Osteocyte (in vitro differentiated cells): Measurements from ENCODE around the gene QARS1. TPM values are rescaled to one million over a fixed set of nuclear protein-coding genes. Genes with fewer than 3 reads are reported as not detected.

Experiments
- DNase-seq: peaks from one replicate; pipeline ENCODE4 v3.0.0; 2021; ENCODE audit warnings: mixed read lengths; ENCODE audit not compliant: unreplicated experiment; ENCODE audit errors: extremely low spot score
- H3K27ac Mint-ChIP-seq: one replicate; pipeline ENCODE4 v1.8.0; 2021; ENCODE audit warnings: mild to moderate bottlenecking, mixed read lengths; ENCODE audit not compliant: unreplicated experiment
- H3K27me3 Mint-ChIP-seq: one replicate; pipeline ENCODE4 v1.8.0; 2021; ENCODE audit warnings: mixed read lengths; ENCODE audit not compliant: unreplicated experiment
- H3K36me3 Mint-ChIP-seq: one replicate; pipeline ENCODE4 v1.8.0; 2021; ENCODE audit warnings: mixed read lengths; ENCODE audit not compliant: unreplicated experiment
- H3K4me1 Mint-ChIP-seq: one replicate; pipeline ENCODE4 v1.8.0; 2021; ENCODE audit warnings: mixed read lengths; ENCODE audit not compliant: unreplicated experiment
- H3K4me3 Mint-ChIP-seq: one replicate; pipeline ENCODE4 v1.8.0; 2021; ENCODE audit warnings: mild to moderate bottlenecking, moderate library complexity, mixed read lengths; ENCODE audit not compliant: unreplicated experiment
- H3K9me3 Mint-ChIP-seq: one replicate; pipeline ENCODE4 v1.8.0; 2021; ENCODE audit warnings: mixed read lengths; ENCODE audit not compliant: unreplicated experiment
- CTCF ChIP-seq: fragments of 200-600 bp; sonication (generic); IDR thresholded peaks from 2 replicates; pipeline ENCODE4 v1.5.0; 2021; ENCODE audit warnings: antibody characterized with exemption, mild to moderate bottlenecking, moderate library complexity
- long read RNA-seq: library from polyadenylated mRNA; unstranded; transcript quantifications from one replicate; pipeline ENCODE4 v2.0.0, GENCODE V29; 2021
- total RNA-seq: library from RNA; stranded (reverse); gene quantifications from 2 replicates; pipeline ENCODE4 v1.2.1, GENCODE V29; 2021

The QARS1 gene
- total RNA-seq, result 252 and 266 TPM in 2 replicates
- long read RNA-seq, transcript QARS-201 (24 exons, 2,827 nt), result major isoform, 1,147 of 1,451 reads
- long read RNA-seq, transcript QARS-209 (23 exons, 2,362 nt), result minor isoform, 28 of 1,451 reads
- long read RNA-seq, transcript QARS-205 (24 exons, 2,399 nt), result minor isoform, 11 of 1,451 reads
- long read RNA-seq, partial matches to known transcripts, result 76 of 1,451 reads
- long read RNA-seq, other reads (novel, unspliced or antisense), result 189 of 1,451 reads

DNA sequence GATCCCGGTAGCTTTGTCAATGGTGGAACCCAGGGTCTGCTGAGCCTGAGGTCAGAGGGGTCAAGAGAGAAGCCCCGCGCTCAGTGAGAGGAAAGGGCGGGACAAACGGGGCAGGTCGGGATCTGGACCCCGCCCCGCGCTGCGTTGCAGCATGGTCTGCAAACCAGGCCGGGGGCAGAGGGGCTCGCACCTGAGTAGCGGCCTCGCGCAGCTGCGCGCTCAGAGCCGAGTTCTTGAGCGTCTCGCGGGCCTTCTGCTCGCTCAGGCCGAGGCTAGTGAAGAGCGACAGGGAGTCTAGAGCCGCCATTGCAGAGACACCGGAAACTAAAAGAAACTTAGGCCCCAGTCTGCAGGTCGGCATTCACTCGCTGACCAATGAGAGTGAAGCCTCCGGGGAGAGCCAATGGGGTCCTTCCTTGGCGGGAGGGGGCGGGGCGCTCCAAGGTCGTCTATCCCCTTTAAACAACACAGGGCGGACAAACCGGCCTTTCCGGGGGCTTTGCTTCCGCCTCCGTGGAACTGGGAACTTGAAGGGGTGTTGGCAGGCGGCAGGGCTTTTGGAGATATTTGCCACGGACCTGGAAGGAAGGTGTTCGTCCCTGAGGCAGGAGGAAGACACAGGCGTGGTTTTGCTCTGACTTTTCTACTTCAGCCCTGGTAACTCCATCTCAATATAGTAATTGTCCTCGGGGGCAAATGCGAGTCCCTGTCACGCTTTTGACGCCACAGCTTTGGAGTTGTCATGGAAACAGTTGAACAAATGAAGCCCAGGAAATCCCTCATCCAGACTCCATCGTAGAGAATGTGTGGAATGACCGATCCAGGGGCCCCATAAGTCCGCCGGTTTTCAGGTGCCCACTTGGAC is at the start of gene QARS1:
QARS1 (minus strand) TSS at position 331 of the 865 bp plus-strand sequence; CDS start at position 307, 24 bp downstream.
- Mint-ChIP-seq H3K36me3 (peaks cover 32% of the 10 kb centered on the region), H3K27me3 (no peaks in the 10 kb centered on the region), H3K9me3 (no peaks in the 10 kb centered on the region), H3K4me1 (peaks cover 27% of the 10 kb centered on the region), H3K27ac (peak within 1 kb of the TSS; percentile 97), H3K4me3 (peak within 1 kb of the TSS; percentile 98)
- no peak for TF ChIP-seq CTCF
- peak; percentile 96 for DNase-seq

- H3K36me3 Mint-ChIP-seq, result no peaks in the 10 kb centered on the region
- TF ChIP-seq CTCF, result no peak
- H3K27me3 Mint-ChIP-seq, result no peaks in the 10 kb centered on the region
- no peaks in the 10 kb centered on the region for H3K4me1 Mint-ChIP-seq
- no peak overlapping the region for H3K27ac Mint-ChIP-seq
- no peaks in the 10 kb centered on the region for H3K9me3 Mint-ChIP-seq
- H3K4me3 Mint-ChIP-seq, result no peak overlapping the region
- DNase-seq, result no peak
Observed at GRCh38 chr3:49153349-49153912, 48.9 kb upstream of the QARS1 start.

- Mint-ChIP-seq H3K9me3 (no peaks in the 10 kb centered on the region), H3K36me3 (no peaks in the 10 kb centered on the region), H3K27me3 (peaks cover 2% of the 10 kb centered on the region), H3K27ac (no peak overlapping the region), H3K4me1 (no peaks in the 10 kb centered on the region), H3K4me3 (no peak overlapping the region)
- DNase-seq, result no peak
- no peak for TF ChIP-seq CTCF
Observed at GRCh38 chr3:49151610-49152009, 47.1 kb upstream of the QARS1 start.

DNA sequence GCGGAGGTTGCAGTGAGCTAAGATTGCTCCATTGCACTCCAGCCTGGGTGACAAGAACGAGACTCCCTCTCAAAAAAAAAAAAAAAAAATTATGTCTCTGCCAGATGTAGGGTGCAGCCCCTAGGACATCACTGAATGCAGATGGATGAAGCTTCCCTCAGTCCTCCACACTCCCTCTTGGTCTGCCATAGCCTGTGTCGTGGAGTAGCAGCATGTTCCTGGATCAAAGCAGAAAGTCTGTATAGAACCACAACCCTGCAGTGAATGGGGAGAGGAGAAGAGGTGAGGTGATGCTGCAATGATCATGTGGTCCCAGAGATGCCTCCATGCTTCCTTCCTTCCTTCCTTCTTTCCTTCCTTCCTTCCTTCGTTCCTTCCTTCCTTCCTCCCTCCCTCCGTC is 43.6 kb upstream of the QARS1 start:
- H3K9me3 Mint-ChIP-seq, result no peaks in the 10 kb centered on the region
- H3K27me3 Mint-ChIP-seq, result peaks cover 2% of the 10 kb centered on the region
- no peak overlapping the region for H3K4me3 Mint-ChIP-seq
- H3K36me3 Mint-ChIP-seq, result no peaks in the 10 kb centered on the region
- no peak for DNase-seq
- no peak overlapping the region for H3K27ac Mint-ChIP-seq
- H3K4me1 Mint-ChIP-seq, result no peaks in the 10 kb centered on the region
- TF ChIP-seq CTCF, result no peak

GRCh38 chr3:49140080-49140479 is 35.5 kb upstream of the QARS1 start:
- Mint-ChIP-seq H3K27me3 (peaks cover 3% of the 10 kb centered on the region), H3K4me3 (no peak overlapping the region), H3K4me1 (peaks cover under 1% of the 10 kb centered on the region), H3K27ac (no peak overlapping the region), H3K9me3 (peaks cover 13% of the 10 kb centered on the region), H3K36me3 (no peaks in the 10 kb centered on the region)
- TF ChIP-seq CTCF, result no peak
- no peak for DNase-seq
